Keratinocyte (primary cell): ENCODE measurements around the gene HLA-DPB1. TPM values are rescaled to one million over a fixed set of nuclear protein-coding genes. Genes with fewer than 3 reads are reported as not detected.

ENCODE experiments used
- DNase-seq: peaks from one replicate; pipeline ENCODE4 v3.0.0-alpha.2; 2011; ENCODE audit warnings: low read depth, missing footprints, low spot score
- FAIRE-seq: peaks from 2 replicates; lab custom pipeline; 2011; peaks lifted over from hg19 to GRCh38; lab: Jason Lieb, UNC
- H2AFZ ChIP-seq: 2 replicates; pipeline ENCODE4 v1.6.0; 2012; ENCODE audit warnings: low read length, control low read depth, inconsistent platforms; ENCODE audit not compliant: control insufficient read depth
- H3K27ac ChIP-seq: 2 replicates; pipeline ENCODE4 v1.5.1; 2011; ENCODE audit warnings: low read length; ENCODE audit not compliant: control insufficient read depth, insufficient read depth
- H3K27me3 ChIP-seq: 3 replicates; pipeline ENCODE4 v1.6.0; 2011; ENCODE audit warnings: low read length; ENCODE audit not compliant: control insufficient read depth, insufficient read depth; ENCODE audit errors: extremely low read depth
- H3K36me3 ChIP-seq, 2 experiments: 2 replicates in 1 of 2; 3 replicates in 1 of 2; pipeline ENCODE4 v1.5.1; 2011; ENCODE audit warnings: low read length in 2 of 2, mild to moderate bottlenecking in 1 of 2; ENCODE audit not compliant: control insufficient read depth in 2 of 2, insufficient read depth in 2 of 2; ENCODE audit errors: extremely low read depth in 1 of 2
- H3K4me1 ChIP-seq: 3 replicates; pipeline ENCODE4 v1.5.1; 2011; ENCODE audit warnings: low read length; ENCODE audit not compliant: control insufficient read depth, insufficient read depth; ENCODE audit errors: extremely low read depth
- H3K4me2 ChIP-seq: 3 replicates; pipeline ENCODE4 v1.6.0; 2011; ENCODE audit warnings: low read depth, low read length; ENCODE audit not compliant: control insufficient read depth, insufficient read depth; ENCODE audit errors: extremely low read depth
- H3K4me3 ChIP-seq, 3 experiments: fragments of 200-600 bp in 1 of 3; sonication (generic) in 1 of 3; 2 replicates in 2 of 3; 3 replicates in 1 of 3; pipeline ENCODE4 v1.5.1; 2011 to 2016; ENCODE audit warnings: low read length in 3 of 3, mild to moderate bottlenecking in 3 of 3, control low read depth in 2 of 3, inconsistent platforms in 1 of 3, low read depth in 1 of 3, mixed read lengths in 1 of 3, mixed run types in 1 of 3, moderate library complexity in 1 of 3; ENCODE audit not compliant: control insufficient read depth in 2 of 3, insufficient read depth in 2 of 3; ENCODE audit errors: extremely low read depth in 1 of 3
- H3K79me2 ChIP-seq: 2 replicates; pipeline ENCODE4 v1.6.0; 2012; ENCODE audit warnings: low read length; ENCODE audit not compliant: control insufficient read depth, insufficient read depth
- H3K9ac ChIP-seq: 3 replicates; pipeline ENCODE4 v1.6.0; 2011; ENCODE audit warnings: low read length; ENCODE audit not compliant: control insufficient read depth, insufficient read depth; ENCODE audit errors: extremely low read depth
- H3K9me1 ChIP-seq: 3 replicates; pipeline ENCODE4 v1.6.0; 2011; ENCODE audit warnings: low read length; ENCODE audit not compliant: control insufficient read depth, insufficient read depth; ENCODE audit errors: extremely low read depth
- H3K9me3 ChIP-seq: 2 replicates; pipeline ENCODE4 v1.5.1; 2012; ENCODE audit warnings: low read depth, low read length; ENCODE audit not compliant: control insufficient read depth
- H4K20me1 ChIP-seq: 3 replicates; pipeline ENCODE4 v1.6.0; 2011; ENCODE audit warnings: low read length; ENCODE audit not compliant: control insufficient read depth, insufficient read depth; ENCODE audit errors: extremely low read depth
- EZH2 ChIP-seq: IDR thresholded peaks from one replicate; pipeline ENCODE4 v1.6.1; 2012; ENCODE audit warnings: inconsistent platforms, mild to moderate bottlenecking, low read length, moderate library complexity
- dilution Hi-C: fragments of 300-500 bp; cut with MboI; formaldehyde crosslinking; loops from one replicate; pipeline ENCODE4 v1.7.0; 2020; ENCODE audit warnings: low sequenced_read_pairs; ENCODE audit not compliant: extremely low pct_ligation_motif_present
- polyA plus RNA-seq, 5 experiments: library from polyadenylated mRNA; depleted of rRNA in 3 of 5; stranded (reverse) in 3 of 5; stranded (forward) in 1 of 5; unstranded in 1 of 5; fragments of >200 nt; gene quantifications; 1 replicate in 1 of 5; 2 replicates in 3 of 5; 3 replicates in 1 of 5; pipeline versions ENCODE4 v1.2.1 to v1.2.3, GENCODE V29; 2011 to 2012; ENCODE audit warnings: missing spikeins in 2 of 5, low read depth in 1 of 5, low replicate concordance in 1 of 5
- TF ChIP-seq, protein P1 (sequence below), 3 experiments: IDR thresholded peaks in 1 of 3; conservative IDR thresholded peaks in 1 of 3; optimal IDR thresholded peaks in 1 of 3; 2 replicates in 2 of 3; 3 replicates in 1 of 3; pipeline versions ENCODE3 to v1.5.1; 2011; ENCODE audit warnings: low read length in 3 of 3, mild to moderate bottlenecking in 3 of 3, moderate library complexity in 2 of 3, control low read depth in 1 of 3, inconsistent platforms in 1 of 3; ENCODE audit not compliant: insufficient read depth in 2 of 3; ENCODE audit errors: extremely low read depth in 1 of 3

Gene HLA-DPB1
- polyA plus RNA-seq, 1 donor (not counting 4 experiments of a cell fraction or from before 2014, with no cell fraction given) = 0.13 TPM

DNA sequence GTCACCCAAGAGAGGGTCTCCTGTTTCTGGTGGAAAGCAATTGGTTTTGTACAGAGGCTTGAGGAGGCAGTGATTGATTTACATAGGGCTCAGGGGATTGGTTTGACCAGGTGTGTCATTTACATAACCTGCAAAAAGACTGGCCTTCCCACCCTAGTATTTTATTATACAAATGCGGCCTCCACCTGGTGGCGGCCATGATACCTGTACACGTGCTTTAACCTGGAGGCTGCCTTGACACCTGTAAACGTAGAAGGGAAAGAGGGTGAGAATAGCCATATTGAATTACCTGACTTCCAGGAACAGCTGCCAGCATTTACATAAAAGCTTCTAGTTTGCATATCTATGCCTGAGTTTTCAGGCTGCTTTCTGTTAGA, 48.7 kb downstream of the HLA-DPB1 start:
- Histone ChIP-seq H2AFZ (no peak overlapping the region), H4K20me1 (no peaks in the 10 kb centered on the region), H3K79me2 (no peaks in the 10 kb centered on the region), H3K9me3 (no peaks in the 10 kb centered on the region), H3K36me3 (no peaks in the 10 kb centered on the region), H3K27ac (no peak overlapping the region), H3K9me1 (no peaks in the 10 kb centered on the region), H3K4me1 (no peaks in the 10 kb centered on the region), H3K4me2 (no peak overlapping the region), H3K27me3 (peaks cover 16% of the 10 kb centered on the region), H3K4me3 (no peak overlapping the region), H3K9ac (no peak overlapping the region)
- FAIRE-seq (no peak), DNase-seq (no peak)
- no peak for TF ChIP-seq EZH2
- TF ChIP-seq, protein P1, sequence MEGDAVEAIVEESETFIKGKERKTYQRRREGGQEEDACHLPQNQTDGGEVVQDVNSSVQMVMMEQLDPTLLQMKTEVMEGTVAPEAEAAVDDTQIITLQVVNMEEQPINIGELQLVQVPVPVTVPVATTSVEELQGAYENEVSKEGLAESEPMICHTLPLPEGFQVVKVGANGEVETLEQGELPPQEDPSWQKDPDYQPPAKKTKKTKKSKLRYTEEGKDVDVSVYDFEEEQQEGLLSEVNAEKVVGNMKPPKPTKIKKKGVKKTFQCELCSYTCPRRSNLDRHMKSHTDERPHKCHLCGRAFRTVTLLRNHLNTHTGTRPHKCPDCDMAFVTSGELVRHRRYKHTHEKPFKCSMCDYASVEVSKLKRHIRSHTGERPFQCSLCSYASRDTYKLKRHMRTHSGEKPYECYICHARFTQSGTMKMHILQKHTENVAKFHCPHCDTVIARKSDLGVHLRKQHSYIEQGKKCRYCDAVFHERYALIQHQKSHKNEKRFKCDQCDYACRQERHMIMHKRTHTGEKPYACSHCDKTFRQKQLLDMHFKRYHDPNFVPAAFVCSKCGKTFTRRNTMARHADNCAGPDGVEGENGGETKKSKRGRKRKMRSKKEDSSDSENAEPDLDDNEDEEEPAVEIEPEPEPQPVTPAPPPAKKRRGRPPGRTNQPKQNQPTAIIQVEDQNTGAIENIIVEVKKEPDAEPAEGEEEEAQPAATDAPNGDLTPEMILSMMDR (optimal IDR thresholded peaks at IDR 0.05 in 1 of 3, IDR thresholded peaks at IDR 0.05 in 1 of 3, conservative IDR thresholded peaks at IDR 0.05 in 1 of 3; ENCODE audit: extremely low read depth in 1 of 3, insufficient read depth in 2 of 3, low read length in 3 of 3) = no peak
- dilution Hi-C loops = no loop called here

DNA sequence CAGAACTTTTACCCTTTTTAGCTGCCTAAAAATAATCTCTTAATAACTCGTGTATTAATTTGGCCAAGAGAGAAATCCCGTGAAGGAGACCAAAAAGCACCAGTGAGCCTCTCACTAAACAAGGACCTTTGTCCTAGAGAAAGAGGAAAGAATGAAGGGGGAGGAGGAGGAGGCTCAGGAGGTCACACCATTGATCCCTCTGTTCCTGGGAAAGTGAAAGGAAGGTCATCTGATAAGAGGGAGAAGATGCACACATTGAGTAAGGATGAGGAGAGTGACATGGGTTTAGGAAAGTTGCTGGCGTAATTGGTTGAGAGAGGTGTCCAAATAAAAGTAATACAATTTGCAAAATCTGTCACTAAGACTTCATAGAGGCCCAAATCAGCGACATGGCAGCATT, 49.2 kb downstream of the HLA-DPB1 start:
- peaks cover 15% of the 10 kb centered on the region for H3K27me3 ChIP-seq
- H3K4me2 ChIP-seq = no peak overlapping the region
- no peak for FAIRE-seq
- H3K27ac ChIP-seq = no peak overlapping the region
- dilution Hi-C loops = no loop called here
- no peaks in the 10 kb centered on the region for H4K20me1 ChIP-seq
- H3K36me3 ChIP-seq = no peaks in the 10 kb centered on the region
- no peak overlapping the region for H3K9ac ChIP-seq
- H3K9me1 ChIP-seq = no peaks in the 10 kb centered on the region
- H3K79me2 ChIP-seq = no peaks in the 10 kb centered on the region
- no peak overlapping the region for H3K4me3 ChIP-seq
- H2AFZ ChIP-seq = no peak overlapping the region
- DNase-seq = no peak
- no peak for TF ChIP-seq EZH2
- TF ChIP-seq, protein P1 (optimal IDR thresholded peaks at IDR 0.05 in 1 of 3, IDR thresholded peaks at IDR 0.05 in 1 of 3, conservative IDR thresholded peaks at IDR 0.05 in 1 of 3; ENCODE audit: extremely low read depth in 1 of 3, insufficient read depth in 2 of 3, low read length in 3 of 3) = no peak
- H3K4me1 ChIP-seq = no peaks in the 10 kb centered on the region
- H3K9me3 ChIP-seq = no peaks in the 10 kb centered on the region
